Left lung (tissue), 10 donors: ENCODE measurements around the gene DCP2. TPM values are rescaled to one million over a fixed set of nuclear protein-coding genes. Genes with fewer than 3 reads are reported as not detected.

ENCODE experiments used
- ATAC-seq: fragments of 200-7000 bp; cut with Tn5 transposase; one replicate; pipeline ENCODE4 v1.9.1; 2020; ENCODE audit warnings: moderate library complexity
- DNase-seq, 4 donors: peaks; one replicate each; pipeline ENCODE4 v3.0.0-alpha.2; 2013 to 2020
- H3K27ac ChIP-seq, 2 donors: fragments of 200-600 bp; sonication (generic) in 1 of 2; one replicate each; pipeline versions ENCODE4 v1.5.0 to v1.8.0; 2020 to 2021
- H3K27me3 ChIP-seq, 2 donors: fragments of 200-600 bp; sonication (generic) in 1 of 2; one replicate each; pipeline versions ENCODE4 v1.5.0 to v1.8.0; 2020 to 2021
- H3K36me3 ChIP-seq, 2 donors: fragments of 200-600 bp; sonication (generic) in 1 of 2; one replicate each; pipeline versions ENCODE4 v1.5.0 to v1.8.0; 2020 to 2021
- H3K4me1 ChIP-seq, 2 donors: fragments of 200-600 bp; one replicate each; pipeline ENCODE4 v1.8.0; 2021
- H3K4me3 ChIP-seq, 2 donors: fragments of 200-600 bp; sonication (generic) in 1 of 2; one replicate each; pipeline versions ENCODE4 v1.5.0 to v1.8.0; 2020 to 2021; ENCODE audit warnings: mild to moderate bottlenecking in 1 of 2
- H3K9me3 ChIP-seq, 2 donors: fragments of 200-600 bp; sonication (generic) in 1 of 2; one replicate each; pipeline versions ENCODE4 v1.5.0 to v1.8.0; 2020 to 2021
- intact Hi-C, 2 donors: fragments of 100-400 bp; cut with DNase I; formaldehyde crosslinking; loops; one replicate each; pipeline versions ENCODE4 v1.11.2 to v1.14.2; 2022
- polyA plus RNA-seq, 6 donors: library from polyadenylated mRNA; unstranded; fragments of 120-200 nt; gene quantifications; one replicate each; pipeline ENCODE4 v1.2.1, GENCODE V29; 2013; ENCODE audit not compliant: insufficient read length in 6 of 6
- total RNA-seq, 2 donors: library from RNA; stranded (reverse); fragmentation: NEBNext Ultra II Directional; extraction: Animal tissue kit (Norgen Biotek cat#: 25700); gene quantifications; one replicate each; pipeline ENCODE4 v1.2.1, GENCODE V29; 2021
- TF ChIP-seq, protein P1 (sequence below), 2 donors: fragments of 200-600 bp; sonication (generic) in 1 of 2; IDR thresholded peaks; one replicate each; pipeline versions ENCODE4 v1.5.0 to v1.8.0; 2021; ENCODE audit warnings: antibody characterized with exemption in 2 of 2
- donor health status: DM: no; HTN: yes; CAD: no.
- donor health status: DM: no; HTN: no; CAD: no.

DCP2 gene
- total and polyA plus RNA-seq, 8 donors = 30.1 to 72.4 (median 38.0) TPM

- no peaks in the 10 kb centered on the region for H3K4me1 ChIP-seq
- intact Hi-C loops = no loop called here
- DNase-seq (no peak), ATAC-seq (no peak)
- H3K9me3 ChIP-seq = no peaks in the 10 kb centered on the region
- H3K27me3 ChIP-seq = peaks cover 0 to 21% of the 10 kb centered on the region in 2 donors
- no peak overlapping the region for H3K4me3 ChIP-seq
- TF ChIP-seq, protein P1, sequence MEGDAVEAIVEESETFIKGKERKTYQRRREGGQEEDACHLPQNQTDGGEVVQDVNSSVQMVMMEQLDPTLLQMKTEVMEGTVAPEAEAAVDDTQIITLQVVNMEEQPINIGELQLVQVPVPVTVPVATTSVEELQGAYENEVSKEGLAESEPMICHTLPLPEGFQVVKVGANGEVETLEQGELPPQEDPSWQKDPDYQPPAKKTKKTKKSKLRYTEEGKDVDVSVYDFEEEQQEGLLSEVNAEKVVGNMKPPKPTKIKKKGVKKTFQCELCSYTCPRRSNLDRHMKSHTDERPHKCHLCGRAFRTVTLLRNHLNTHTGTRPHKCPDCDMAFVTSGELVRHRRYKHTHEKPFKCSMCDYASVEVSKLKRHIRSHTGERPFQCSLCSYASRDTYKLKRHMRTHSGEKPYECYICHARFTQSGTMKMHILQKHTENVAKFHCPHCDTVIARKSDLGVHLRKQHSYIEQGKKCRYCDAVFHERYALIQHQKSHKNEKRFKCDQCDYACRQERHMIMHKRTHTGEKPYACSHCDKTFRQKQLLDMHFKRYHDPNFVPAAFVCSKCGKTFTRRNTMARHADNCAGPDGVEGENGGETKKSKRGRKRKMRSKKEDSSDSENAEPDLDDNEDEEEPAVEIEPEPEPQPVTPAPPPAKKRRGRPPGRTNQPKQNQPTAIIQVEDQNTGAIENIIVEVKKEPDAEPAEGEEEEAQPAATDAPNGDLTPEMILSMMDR (IDR thresholded peaks at IDR 0.05) = no peak
- H3K27ac ChIP-seq = no peak overlapping the region
- H3K36me3 ChIP-seq = no peaks in the 10 kb centered on the region
These were observed 35.9 kb upstream of the DCP2 start for GRCh38 chr5:112940670-112941069.

DNA sequence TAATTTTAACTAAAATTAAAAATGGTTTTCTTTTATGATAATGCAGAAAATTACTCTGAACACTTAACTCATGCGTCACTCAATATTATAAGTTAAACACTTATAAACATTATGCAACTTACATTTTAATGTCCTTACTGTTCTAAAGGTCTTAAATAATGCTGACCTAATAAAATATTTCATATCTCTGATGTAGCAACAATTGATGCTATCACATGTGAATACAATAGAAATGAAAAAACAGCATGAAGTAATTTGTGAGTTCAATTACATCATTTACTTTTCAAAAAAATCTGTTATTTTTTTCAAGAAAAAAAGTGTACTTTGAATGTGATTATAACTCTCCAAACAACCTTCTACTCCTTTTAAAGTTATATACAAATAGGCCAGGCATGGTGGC, 28.1 kb upstream of the DCP2 start:
- no peaks in the 10 kb centered on the region for H3K4me1 ChIP-seq
- intact Hi-C loops = no loop called here
- DNase-seq (no peak), ATAC-seq (no peak)
- H3K4me3 ChIP-seq = no peak overlapping the region
- H3K27me3 ChIP-seq = peaks cover 0 to 18% of the 10 kb centered on the region in 2 donors
- TF ChIP-seq, protein P1 (IDR thresholded peaks at IDR 0.05) = no peak
- H3K36me3 ChIP-seq = no peaks in the 10 kb centered on the region
- no peaks in the 10 kb centered on the region for H3K9me3 ChIP-seq
- no peak overlapping the region for H3K27ac ChIP-seq

DNA sequence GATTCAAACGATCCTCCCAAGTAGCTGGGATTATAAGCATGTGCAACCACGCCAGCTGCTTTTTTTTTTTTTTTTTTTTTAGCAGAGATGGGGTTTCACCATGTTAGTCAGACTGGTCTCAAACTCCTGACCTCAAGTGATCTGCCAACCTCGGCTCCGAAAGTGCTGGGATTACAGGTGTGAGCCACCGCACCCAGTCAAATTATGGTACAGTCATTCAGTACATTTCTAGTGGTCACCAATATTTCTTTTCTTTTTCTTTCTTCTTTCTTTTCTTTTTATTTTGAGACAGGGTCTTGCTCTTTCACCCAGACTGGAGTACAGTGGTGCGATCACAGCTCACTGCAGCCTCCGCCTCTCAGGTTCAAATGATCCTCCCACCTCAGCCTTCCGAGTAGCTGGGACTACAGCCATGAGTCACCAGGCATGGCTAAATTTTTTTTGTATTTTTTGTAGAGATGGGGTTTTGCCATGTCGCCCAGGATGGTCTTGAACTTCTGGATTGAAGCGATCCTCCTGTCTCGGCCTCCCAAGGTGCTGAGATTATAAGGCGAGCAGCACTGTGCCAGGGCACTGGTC, 25.4 kb upstream of the DCP2 start:
- ATAC-seq (no peak), DNase-seq (no peak)
- Histone ChIP-seq H3K4me1 (no peaks in the 10 kb centered on the region), H3K27ac (no peak overlapping the region), H3K27me3 (peaks cover 0 to 10% of the 10 kb centered on the region in 2 donors), H3K9me3 (no peaks in the 10 kb centered on the region), H3K36me3 (no peaks in the 10 kb centered on the region), H3K4me3 (no peak overlapping the region)
- intact Hi-C loops = no loop called here
- TF ChIP-seq, protein P1 (IDR thresholded peaks at IDR 0.05) = no peak

- no peaks in the 10 kb centered on the region for H3K9me3 ChIP-seq
- peaks cover 18 to 32% of the 10 kb centered on the region in 2 donors for H3K4me1 ChIP-seq
- H3K36me3 ChIP-seq = no peaks in the 10 kb centered on the region
- no peak overlapping the region for H3K27ac ChIP-seq
- intact Hi-C loops = no loop called here
- ATAC-seq (no peak), DNase-seq (no peak)
- no peak overlapping the region for H3K4me3 ChIP-seq
- TF ChIP-seq, protein P1 (IDR thresholded peaks at IDR 0.05) = no peak
- H3K27me3 ChIP-seq = peaks cover 0 to 10% of the 10 kb centered on the region in 2 donors
These were observed 20.0 kb upstream of the DCP2 start for GRCh38 chr5:112956606-112957005.

- H3K4me1 ChIP-seq = peaks cover 18 to 32% of the 10 kb centered on the region in 2 donors
- ATAC-seq (no peak), DNase-seq (no peak)
- H3K9me3 ChIP-seq = no peaks in the 10 kb centered on the region
- no peak overlapping the region for H3K27ac ChIP-seq
- H3K36me3 ChIP-seq = no peaks in the 10 kb centered on the region
- no peak overlapping the region for H3K4me3 ChIP-seq
- H3K27me3 ChIP-seq = peaks cover 0 to 9% of the 10 kb centered on the region in 2 donors
- TF ChIP-seq, protein P1 (IDR thresholded peaks at IDR 0.05) = no peak
- intact Hi-C loops = no loop called here
These were observed 19.4 kb upstream of the DCP2 start for GRCh38 chr5:112957036-112957808.
